HCT116 (cell line): Measurements from ENCODE around the gene EPHA2. TPM values are rescaled to one million over a fixed set of nuclear protein-coding genes. Genes with fewer than 3 reads are reported as not detected.

Experiments used
- ATAC-seq: fragments of 200-7000 bp; cut with Tn5 transposase; 2 replicates; pipeline ENCODE4 v1.9.1; 2020; ENCODE audit warnings: mild to moderate bottlenecking, moderate library complexity
- BruUV-seq: library from RNA; stranded (reverse); fragments of 400-500 nt; replicated peaks from 2 replicates; lab custom pipeline; 2021; lab: Mats Ljungman, UMichigan
- CTCF ChIA-PET: fragments of 300-600 bp; sonication (Branson Sonifier 250); formaldehyde crosslinking; loops from one replicate; lab custom pipeline; 2021; ENCODE audit warnings: antibody characterized with exemption; lab: Charles Lee
- POLR2A ChIA-PET: fragments of 300-600, 350-600 bp; sonication (Branson Sonifier 250); formaldehyde crosslinking; loops from one replicate; lab custom pipeline; 2021; ENCODE audit warnings: antibody characterized with exemption; lab: Charles Lee
- RAD21 ChIA-PET, 2 experiments: fragments of 300-600 bp; sonication (Branson Sonifier 250); formaldehyde crosslinking; loops; one replicate each; lab custom pipeline; 2023; ENCODE audit warnings: low total read pairs in 2 of 2; ENCODE audit not compliant: uncharacterized antibody in 2 of 2, unreplicated experiment in 2 of 2, low non-redundant PET in 1 of 2; lab: Charles Lee
- DNase-seq: peaks from one replicate; pipeline ENCODE4 v3.0.0-alpha.2; 2010; ENCODE audit warnings: low read depth, low spot score
- H2AFZ ChIP-seq: fragments of 200-600 bp; shearing (Covaris generic), sonication (generic); 2 replicates; pipeline ENCODE4 v1.6.1; 2017; ENCODE audit warnings: low read depth, mixed run types, mixed read lengths, antibody characterized with exemption, low read length; ENCODE audit not compliant: poor library complexity, severe bottlenecking
- H3K27ac ChIP-seq: 2 replicates; pipeline ENCODE4 v1.5.1; 2012; ENCODE audit warnings: low read depth, low read length
- H3K27me3 ChIP-seq: fragments of 200-600 bp; sonication (generic); 2 replicates; pipeline ENCODE4 v1.6.1; 2016; ENCODE audit warnings: mixed run types, low read length, mixed read lengths; ENCODE audit not compliant: insufficient read depth
- H3K36me3 ChIP-seq, 2 experiments: fragments of 200-500 bp in 1 of 2; fragments of 200-600 bp in 1 of 2; sonication (Bioruptor generic) in 1 of 2; sonication (generic) in 1 of 2; 2 replicates each; pipeline versions ENCODE4 v1.5.1 to v1.6.1; 2014 to 2016; ENCODE audit warnings: low read length in 2 of 2, inconsistent platforms in 1 of 2, mixed read lengths in 1 of 2, mixed run types in 1 of 2; ENCODE audit not compliant: insufficient read depth in 2 of 2, control insufficient read depth in 1 of 2
- H3K4me1 ChIP-seq, 2 experiments: fragments of 200-600 bp in 1 of 2; sonication (generic) in 1 of 2; 2 replicates each; pipeline versions ENCODE4 v1.5.1 to v1.6.1; 2012 to 2017; ENCODE audit warnings: low read length in 2 of 2, inconsistent platforms in 1 of 2, mild to moderate bottlenecking in 1 of 2, mixed read lengths in 1 of 2, mixed run types in 1 of 2, moderate library complexity in 1 of 2; ENCODE audit not compliant: insufficient read depth in 2 of 2, control insufficient read depth in 1 of 2
- H3K4me2 ChIP-seq: fragments of 200-600 bp; sonication (generic); 2 replicates; pipeline ENCODE4 v1.6.1; 2017; ENCODE audit warnings: mixed run types, low read length, mixed read lengths
- H3K4me3 ChIP-seq, 2 experiments: fragments of 200-600 bp in 1 of 2; sonication (generic) in 1 of 2; replicated peaks in 1 of 2; 2 replicates each; pipeline ENCODE4 v1.5.1; 2011 to 2016; ENCODE audit warnings: low read length in 2 of 2, control low read depth in 1 of 2, low read depth in 1 of 2, mild to moderate bottlenecking in 1 of 2, mixed read lengths in 1 of 2, mixed run types in 1 of 2
- H3K79me2 ChIP-seq: fragments of 200-600 bp; sonication (generic); 2 replicates; pipeline ENCODE4 v1.6.1; 2017; ENCODE audit warnings: mild to moderate bottlenecking, mixed run types, low read length, moderate library complexity, mixed read lengths; ENCODE audit not compliant: insufficient read depth
- H3K9ac ChIP-seq: fragments of 200-600 bp; sonication (generic); 2 replicates; pipeline ENCODE4 v1.6.1; 2016; ENCODE audit warnings: low read length, mixed read lengths
- H3K9me2 ChIP-seq: fragments of 200-600 bp; sonication (generic), shearing (Covaris generic); 2 replicates; pipeline ENCODE4 v1.6.1; 2017; ENCODE audit warnings: mixed run types, mild to moderate bottlenecking, moderate library complexity; ENCODE audit not compliant: insufficient read depth
- H3K9me3 ChIP-seq, 2 experiments: fragments of 200-500 bp in 1 of 2; fragments of 200-600 bp in 1 of 2; sonication (Bioruptor generic) in 1 of 2; sonication (generic) in 1 of 2; 2 replicates each; pipeline ENCODE4 v1.6.1; 2014 to 2017; ENCODE audit warnings: low read length in 2 of 2, mixed read lengths in 2 of 2, inconsistent platforms in 1 of 2, low read depth in 1 of 2, mild to moderate bottlenecking in 1 of 2, mixed run types in 1 of 2, moderate library complexity in 1 of 2; ENCODE audit not compliant: control insufficient read depth in 1 of 2, insufficient read depth in 1 of 2
- H4K20me1 ChIP-seq: fragments of 200-600 bp; sonication (generic), shearing (Covaris generic); 2 replicates; pipeline ENCODE4 v1.6.1; 2017; ENCODE audit warnings: mixed run types, mild to moderate bottlenecking, moderate library complexity; ENCODE audit not compliant: insufficient read depth
- ATF3 ChIP-seq: IDR thresholded peaks from 2 replicates; pipeline ENCODE4 v1.6.1; 2012
- CBX3 ChIP-seq: IDR thresholded peaks from 2 replicates; pipeline ENCODE4 v1.6.1; 2012; ENCODE audit warnings: low read depth
- CTCF ChIP-seq, 3 experiments: fragments of 200-600 bp in 1 of 3; sonication (generic) in 1 of 3; IDR thresholded peaks in 2 of 3; conservative IDR thresholded peaks in 1 of 3; 2 replicates each; pipeline ENCODE4 v1.5.1; 2012 to 2017; ENCODE audit warnings: low read depth in 2 of 3, low read length in 2 of 3, antibody characterized with exemption in 1 of 3, borderline replicate concordance in 1 of 3, control low read depth in 1 of 3, mild to moderate bottlenecking in 1 of 3, mixed read lengths in 1 of 3, mixed run types in 1 of 3, moderate library complexity in 1 of 3; ENCODE audit not compliant: insufficient read depth in 1 of 3
- EZH2phosphoT487 ChIP-seq: fragments of 200-600 bp; IDR thresholded peaks from 2 replicates; pipeline ENCODE4 v1.6.1; 2018; ENCODE audit warnings: antibody characterized with exemption, borderline replicate concordance
- JUND ChIP-seq: IDR thresholded peaks from 2 replicates; pipeline ENCODE4 v1.6.1; 2012
- TCF7L2 ChIP-seq: IDR thresholded peaks from 2 replicates; pipeline ENCODE4 v1.7.0; 2011; ENCODE audit warnings: borderline replicate concordance, inconsistent platforms; ENCODE audit not compliant: insufficient read depth, insufficient read length; ENCODE audit errors: extremely low read depth
- YY1 ChIP-seq: IDR thresholded peaks from 2 replicates; pipeline ENCODE4 v1.6.1; 2011; ENCODE audit warnings: low read length, low read depth, moderate library complexity, mild to moderate bottlenecking; ENCODE audit not compliant: insufficient replicate concordance; ENCODE audit errors: extremely low read depth
- ZBTB33 ChIP-seq: IDR thresholded peaks from 2 replicates; pipeline ENCODE4 v1.6.1; 2011; ENCODE audit warnings: mild to moderate bottlenecking, low read length, moderate library complexity; ENCODE audit not compliant: insufficient replicate concordance; ENCODE audit errors: extremely low read depth
- intact Hi-C: fragments of 100-400 bp; cut with micrococcal nuclease; formaldehyde crosslinking; loops from 2 replicates; pipeline ENCODE4 v1.10.0; 2022
- total RNA-seq: library from RNA; stranded (reverse); gene quantifications from one replicate; pipeline ENCODE4 v1.2.1, GENCODE V29; 2021; ENCODE audit not compliant: unreplicated experiment

The EPHA2 gene
- total RNA-seq, 1 experiment from 2014 or later = 164 TPM

- ATAC-seq = no peak
- CTCF ChIA-PET = interaction anchor here (0.9 kb wide), 1 partner anchor 35 kb away, joined by 3 read pairs; no protein-coding TSS in a partner anchor
- H3K9me3 ChIP-seq = no peaks in the 10 kb centered on the region
Observed at GRCh38 chr1:16117369-16117768, 38.5 kb downstream of the EPHA2 start.

More at GRCh38 chr1:16117369-16117768, 38.5 kb downstream of the EPHA2 start:
- H3K36me3 ChIP-seq = no peaks in the 10 kb centered on the region
- H3K4me3 ChIP-seq = no peak overlapping the region
- no peak for DNase-seq
- intact Hi-C loops = no loop called here
- no peaks in the 10 kb centered on the region for H3K27me3 ChIP-seq
- ChIA-PET RAD21 (no interaction called here), POLR2A (interaction anchor here (1.1 kb wide), 1 partner anchor 55 kb away, joined by 3 read pairs; no protein-coding TSS in a partner anchor)
- no peak overlapping the region for H2AFZ ChIP-seq
- H3K79me2 ChIP-seq = no peaks in the 10 kb centered on the region
- TF ChIP-seq YY1 = no peak
- no peak for TF ChIP-seq TCF7L2
- no peak for TF ChIP-seq CBX3
- TF ChIP-seq EZH2phosphoT487 = no peak
- TF ChIP-seq CTCF (IDR thresholded peaks at IDR 0.05 in 2 of 3, conservative IDR thresholded peaks at IDR 0.05 in 1 of 3; ENCODE audit: borderline replicate concordance in 1 of 3, insufficient read depth in 1 of 3, low read depth in 2 of 3, low read length in 2 of 3) = no peak
- no peak for TF ChIP-seq ZBTB33
- no peak for TF ChIP-seq JUND
- TF ChIP-seq ATF3 = no peak
- H3K9me2 ChIP-seq = no peaks in the 10 kb centered on the region
- H3K4me2 ChIP-seq = no peak overlapping the region
- no peaks in the 10 kb centered on the region for H4K20me1 ChIP-seq
- no peak overlapping the region for H3K9ac ChIP-seq
- H3K27ac ChIP-seq = no peak overlapping the region
- H3K4me1 ChIP-seq = peaks cover 1 to 9% of the 10 kb centered on the region in 2 experiments; a peak in 3 of 4 replicates
- no TSS peak for BruUV-seq
